HFFc6 (cell line): ENCODE measurements around the gene SVIP. TPM values are rescaled to one million over a fixed set of nuclear protein-coding genes. Genes with fewer than 3 reads are reported as not detected.

Experiments
- DNase-seq: peaks from one replicate; pipeline ENCODE4 v3.0.0-alpha.2; 2018
- H3K27ac Mint-ChIP-seq: 2 replicates; pipeline ENCODE4 v1.8.0; 2020; ENCODE audit warnings: mild to moderate bottlenecking, mixed read lengths
- H3K27me3 Mint-ChIP-seq: 2 replicates; pipeline ENCODE4 v1.8.0; 2021; ENCODE audit warnings: mild to moderate bottlenecking, moderate library complexity, mixed read lengths; ENCODE audit not compliant: insufficient read depth
- H3K36me3 Mint-ChIP-seq: 2 replicates; pipeline ENCODE4 v1.8.0; 2021; ENCODE audit warnings: low read depth, mixed read lengths
- H3K4me1 Mint-ChIP-seq: 2 replicates; pipeline ENCODE4 v1.8.0; 2020; ENCODE audit warnings: low read depth, mixed read lengths
- H3K4me3 Mint-ChIP-seq: 2 replicates; pipeline ENCODE4 v1.8.0; 2020; ENCODE audit warnings: mild to moderate bottlenecking, moderate library complexity, mixed read lengths
- H3K9me3 Mint-ChIP-seq: 2 replicates; pipeline ENCODE4 v1.8.0; 2020; ENCODE audit warnings: mild to moderate bottlenecking, mixed read lengths
- CTCF ChIP-seq: fragments of 200-600 bp; sonication (generic); IDR thresholded peaks from 2 replicates; pipeline ENCODE4 v1.5.0; 2021; ENCODE audit warnings: antibody characterized with exemption, mild to moderate bottlenecking
- total RNA-seq, 6 experiments: library from RNA; stranded (reverse); fragmentation: NEBNext Ultra II Directional; extraction: Animal tissue kit (Norgen Biotek cat#: 25700); gene quantifications; 2 replicates in 1 of 6; 3 replicates in 5 of 6; pipeline ENCODE4 v1.2.3, GENCODE V29; 2021

SVIP gene
- total RNA-seq, 6 experiments from 2014 or later, result 9.9 to 25.9 (median 20.9) TPM

DNA sequence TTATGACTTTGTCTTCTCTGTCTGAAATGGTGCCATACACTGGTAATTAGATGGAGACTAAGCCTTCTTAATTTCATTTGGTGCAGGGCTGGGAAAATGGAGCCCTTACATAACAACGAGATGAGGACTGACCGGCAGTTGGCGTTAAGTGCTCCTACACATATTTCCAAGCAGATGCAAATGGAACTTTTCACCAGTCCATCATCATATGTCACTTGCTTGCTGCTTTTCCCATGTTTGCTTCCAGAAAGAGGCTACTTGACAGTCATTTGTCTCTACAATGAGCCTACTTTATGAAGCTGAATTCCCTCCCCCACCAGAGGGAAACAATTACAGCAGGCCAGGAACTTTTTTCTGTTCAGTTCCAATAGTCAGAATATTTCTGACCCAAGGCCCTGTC is 32.6 kb downstream of the SVIP start:
- H3K36me3 Mint-ChIP-seq, result no peaks in the 10 kb centered on the region
- no peaks in the 10 kb centered on the region for H3K27me3 Mint-ChIP-seq
- H3K4me3 Mint-ChIP-seq, result no peak overlapping the region
- TF ChIP-seq CTCF, result no peak
- H3K9me3 Mint-ChIP-seq, result no peaks in the 10 kb centered on the region
- H3K4me1 Mint-ChIP-seq, result peaks cover 5% of the 10 kb centered on the region; the same call in 1 of the 2 replicates
- no peak for DNase-seq
- no peak overlapping the region for H3K27ac Mint-ChIP-seq

- no peak for DNase-seq
- H3K9me3 Mint-ChIP-seq, result no peaks in the 10 kb centered on the region
- H3K27ac Mint-ChIP-seq, result no peak overlapping the region
- H3K36me3 Mint-ChIP-seq, result no peaks in the 10 kb centered on the region
- peaks cover 5% of the 10 kb centered on the region; the same call in 1 of the 2 replicates for H3K4me1 Mint-ChIP-seq
- H3K4me3 Mint-ChIP-seq, result no peak overlapping the region
- H3K27me3 Mint-ChIP-seq, result no peaks in the 10 kb centered on the region
- TF ChIP-seq CTCF, result no peak
These were observed 33.7 kb downstream of the SVIP start for GRCh38 chr11:22795914-22796313.

DNA sequence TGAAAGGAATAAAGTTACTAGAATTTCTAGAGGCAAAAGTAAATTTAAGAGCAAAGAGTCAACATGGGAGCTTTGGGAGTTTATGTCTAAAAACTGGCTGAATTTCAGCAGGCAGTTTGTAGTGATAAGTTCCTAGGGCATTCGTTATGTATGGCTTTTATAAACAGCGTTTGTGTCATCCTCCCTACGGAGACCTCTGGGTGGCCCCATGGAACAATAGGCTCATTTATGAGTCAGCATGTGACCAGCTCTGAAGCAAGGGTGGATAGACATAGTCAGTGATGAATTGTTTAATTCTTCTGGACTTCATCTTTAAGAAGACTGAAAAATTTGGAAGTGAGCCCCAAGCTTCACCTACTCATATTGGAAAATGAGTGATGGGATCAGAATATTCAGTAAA is 37.1 kb downstream of the SVIP start:
- DNase-seq, result no peak
- no peaks in the 10 kb centered on the region for H3K36me3 Mint-ChIP-seq
- no peaks in the 10 kb centered on the region for H3K27me3 Mint-ChIP-seq
- TF ChIP-seq CTCF, result no peak
- peaks cover 5% of the 10 kb centered on the region; the same call in 1 of the 2 replicates for H3K4me1 Mint-ChIP-seq
- no peak overlapping the region for H3K27ac Mint-ChIP-seq
- no peak overlapping the region for H3K4me3 Mint-ChIP-seq
- H3K9me3 Mint-ChIP-seq, result no peaks in the 10 kb centered on the region

GRCh38 chr11:22787551-22788162 is 41.9 kb downstream of the SVIP start:
- H3K36me3 Mint-ChIP-seq, result no peaks in the 10 kb centered on the region
- no peaks in the 10 kb centered on the region for H3K9me3 Mint-ChIP-seq
- no peak overlapping the region for H3K27ac Mint-ChIP-seq
- DNase-seq, result peak; percentile 6
- H3K4me3 Mint-ChIP-seq, result no peak overlapping the region
- H3K4me1 Mint-ChIP-seq, result peaks cover 3% of the 10 kb centered on the region; the same call in 1 of the 2 replicates
- H3K27me3 Mint-ChIP-seq, result no peaks in the 10 kb centered on the region; the same call in 1 of the 2 replicates
- peak; percentile 84 for TF ChIP-seq CTCF

GRCh38 chr11:22787055-22787454 is 42.5 kb downstream of the SVIP start:
- Mint-ChIP-seq H3K27ac (no peak overlapping the region), H3K9me3 (no peaks in the 10 kb centered on the region), H3K27me3 (no peaks in the 10 kb centered on the region; the same call in 1 of the 2 replicates), H3K4me1 (no peaks in the 10 kb centered on the region), H3K36me3 (no peaks in the 10 kb centered on the region), H3K4me3 (no peak overlapping the region)
- no peak for TF ChIP-seq CTCF
- no peak for DNase-seq
